Endodermal cell (in vitro differentiated cells): ENCODE data around the gene SPC25. TPM values are rescaled to one million over a fixed set of nuclear protein-coding genes. Genes with fewer than 3 reads are reported as not detected.

Experiments used
- DNase-seq: peaks from one replicate; pipeline ENCODE4 v3.0.0-alpha.2; 2017
- H3K27ac ChIP-seq: 2 replicates; pipeline ENCODE4 v1.5.1; 2013; ENCODE audit warnings: mild to moderate bottlenecking, low read depth, low read length, moderate library complexity
- H3K27me3 ChIP-seq: 2 replicates; pipeline ENCODE4 v1.6.1; 2013; ENCODE audit warnings: mild to moderate bottlenecking, low read length, moderate library complexity; ENCODE audit not compliant: insufficient read depth, control insufficient read depth, poor library complexity, severe bottlenecking
- H3K36me3 ChIP-seq: 2 replicates; pipeline ENCODE4 v1.7.0; 2013; ENCODE audit warnings: mild to moderate bottlenecking, low read length, moderate library complexity; ENCODE audit not compliant: control insufficient read depth, insufficient read depth
- H3K4me1 ChIP-seq: one replicate; pipeline ENCODE4 v1.7.0; 2013; ENCODE audit warnings: low read length; ENCODE audit not compliant: control insufficient read depth, insufficient read depth
- H3K4me3 ChIP-seq: 2 replicates; pipeline ENCODE4 v1.5.1; 2013; ENCODE audit warnings: mild to moderate bottlenecking, low read length, moderate library complexity
- H3K9ac ChIP-seq: 2 replicates; pipeline ENCODE4 v1.6.1; 2013; ENCODE audit warnings: mild to moderate bottlenecking, low read length, moderate library complexity; ENCODE audit not compliant: poor library complexity, severe bottlenecking; ENCODE audit errors: extremely low read depth
- H3K9me3 ChIP-seq: 2 replicates; pipeline ENCODE4 v1.6.1; 2013; ENCODE audit warnings: mild to moderate bottlenecking, low read length, moderate library complexity; ENCODE audit not compliant: control insufficient read depth
- H3K27ac Mint-ChIP-seq: 2 replicates; pipeline ENCODE4 v1.8.0; 2020; ENCODE audit warnings: mixed read lengths
- H3K27me3 Mint-ChIP-seq: 2 replicates; pipeline ENCODE4 v1.8.0; 2021; ENCODE audit warnings: mild to moderate bottlenecking, mixed read lengths; ENCODE audit not compliant: insufficient read depth
- H3K36me3 Mint-ChIP-seq: 2 replicates; pipeline ENCODE4 v1.8.0; 2020; ENCODE audit warnings: low read depth, mixed read lengths
- H3K4me1 Mint-ChIP-seq: 2 replicates; pipeline ENCODE4 v1.8.0; 2020; ENCODE audit warnings: mixed read lengths
- H3K4me3 Mint-ChIP-seq: 2 replicates; pipeline ENCODE4 v1.8.0; 2020; ENCODE audit warnings: mild to moderate bottlenecking, moderate library complexity, mixed read lengths
- H3K9me3 Mint-ChIP-seq: 2 replicates; pipeline ENCODE4 v1.8.0; 2020; ENCODE audit warnings: mild to moderate bottlenecking, mixed read lengths
- CTCF ChIP-seq: fragments of 200-600 bp; sonication (generic); conservative IDR thresholded peaks from 2 replicates; pipeline ENCODE4 v1.5.0; 2021; ENCODE audit warnings: antibody characterized with exemption, mild to moderate bottlenecking
- WGBS, 2 experiments: methylation state at CpG; one replicate each; pipeline versions ENCODE4 v1.1.5 to v1.1.7; 2013; ENCODE audit warnings: missing lambda C conversion rate in 2 of 2, mixed read lengths in 1 of 2; ENCODE audit not compliant: insufficient coverage in 1 of 2, insufficient read length in 1 of 2; 5-methylcytosine and 5-hydroxymethylcytosine counted together
- total RNA-seq, 2 donors: library from RNA; stranded (reverse); fragmentation: NEBNext Ultra II Directional in 1 of 2; extraction: Animal tissue kit (Norgen Biotek cat#: 25700) in 1 of 2; gene quantifications; 2 replicates in 1 of 2; 3 replicates in 1 of 2; pipeline ENCODE4 v1.2.1, GENCODE V29; 2021

The SPC25 gene
- total RNA-seq, 2 donors from 2014 or later, result 22.4 to 57.8 TPM

GRCh38 chr2:168858146-168858545, 32.1 kb downstream of the SPC25 start:
- Histone ChIP-seq H3K9me3 (no peaks in the 10 kb centered on the region), H3K27ac (no peak overlapping the region), H3K9ac (no peak overlapping the region), H3K4me3 (no peak overlapping the region), H3K4me1 (no peaks in the 10 kb centered on the region), H3K36me3 (peaks cover 4% of the 10 kb centered on the region), H3K27me3 (no peaks in the 10 kb centered on the region)
- no peak for TF ChIP-seq CTCF
- no peaks in the 10 kb centered on the region for H3K27me3 Mint-ChIP-seq
- no peak overlapping the region for H3K27ac Mint-ChIP-seq
- H3K36me3 Mint-ChIP-seq, result peaks cover 4% of the 10 kb centered on the region
- H3K4me3 Mint-ChIP-seq, result no peak overlapping the region
- 100% methylated on average over 2 of the region's 2 CpGs; no CpG with 5 or more reads in 1 of the 2 experiments for WGBS, 2 experiments
- peaks cover 8% of the 10 kb centered on the region for H3K4me1 Mint-ChIP-seq
- no peak for DNase-seq
- no peaks in the 10 kb centered on the region for H3K9me3 Mint-ChIP-seq

- H3K27ac Mint-ChIP-seq, result no peak overlapping the region
- WGBS, 2 experiments, result 98 to 100% methylated on average over 2 to 3 of the region's 3 CpGs
- no peaks in the 10 kb centered on the region for H3K9me3 ChIP-seq
Measured at GRCh38 chr2:168855601-168856000, 34.6 kb downstream of the SPC25 start.

DNA sequence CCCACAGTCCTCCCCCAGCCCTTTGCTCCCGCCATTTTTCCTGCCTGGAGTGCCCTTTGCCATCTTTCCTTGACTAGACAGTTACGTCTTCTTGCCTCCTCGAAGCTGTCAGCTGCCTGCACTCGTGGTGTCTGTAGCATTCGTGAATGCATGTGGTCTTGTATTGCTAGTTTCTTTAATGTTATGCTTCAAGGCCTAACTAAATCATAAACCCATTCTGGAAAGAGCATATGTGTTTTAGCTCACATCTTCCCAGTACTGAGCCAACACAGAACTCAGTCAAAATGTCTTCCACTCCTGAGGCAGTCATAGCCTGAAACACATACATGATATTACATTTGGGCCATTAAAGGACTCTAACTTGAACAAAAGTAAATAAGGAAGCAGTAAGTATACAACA, 35.6 kb downstream of the SPC25 start:
- no peak for TF ChIP-seq CTCF
- H3K4me1 Mint-ChIP-seq, result peaks cover 8% of the 10 kb centered on the region
- DNase-seq, result no peak
- no peak overlapping the region for H3K4me3 Mint-ChIP-seq
- H3K27ac Mint-ChIP-seq, result no peak overlapping the region
- H3K36me3 Mint-ChIP-seq, result peaks cover 2% of the 10 kb centered on the region
- Histone ChIP-seq H3K27me3 (no peaks in the 10 kb centered on the region), H3K4me3 (no peak overlapping the region), H3K4me1 (no peaks in the 10 kb centered on the region), H3K36me3 (peaks cover 4% of the 10 kb centered on the region), H3K9me3 (no peaks in the 10 kb centered on the region), H3K9ac (no peak overlapping the region), H3K27ac (no peak overlapping the region)
- H3K9me3 Mint-ChIP-seq, result no peaks in the 10 kb centered on the region
- WGBS, 2 experiments, result 98 to 100% methylated on average over 3 to 5 of the region's 5 CpGs
- H3K27me3 Mint-ChIP-seq, result no peaks in the 10 kb centered on the region

More at GRCh38 chr2:168855601-168856000, 34.6 kb downstream of the SPC25 start:
- H3K4me3 ChIP-seq, result no peak overlapping the region
- no peaks in the 10 kb centered on the region for H3K27me3 ChIP-seq
- no peak overlapping the region for H3K4me3 Mint-ChIP-seq
- DNase-seq, result no peak
- H3K27ac ChIP-seq, result no peak overlapping the region
- peaks cover 2% of the 10 kb centered on the region for H3K36me3 Mint-ChIP-seq
- peaks cover 8% of the 10 kb centered on the region for H3K4me1 Mint-ChIP-seq
- H3K9me3 Mint-ChIP-seq, result no peaks in the 10 kb centered on the region
- peaks cover 4% of the 10 kb centered on the region for H3K36me3 ChIP-seq
- no peak for TF ChIP-seq CTCF
- H3K4me1 ChIP-seq, result no peaks in the 10 kb centered on the region
- H3K27me3 Mint-ChIP-seq, result no peaks in the 10 kb centered on the region
- no peak overlapping the region for H3K9ac ChIP-seq
